HG02678 (cell line): ENCODE measurements around the gene IGFALS.
"Not testable (repeated sequence)": the region's sequence is repeated elsewhere in the genome, so short reads cannot be mapped to it uniquely, and the experiment has no call there.

Experiments
- ATAC-seq: cut with Tn5 transposase; IDR thresholded peaks from one replicate; pipeline ENCODE4 v1.9.1; 2021; ENCODE audit warnings: mild to moderate bottlenecking, moderate library complexity; ENCODE audit not compliant: unreplicated experiment

Gene IGFALS

DNA sequence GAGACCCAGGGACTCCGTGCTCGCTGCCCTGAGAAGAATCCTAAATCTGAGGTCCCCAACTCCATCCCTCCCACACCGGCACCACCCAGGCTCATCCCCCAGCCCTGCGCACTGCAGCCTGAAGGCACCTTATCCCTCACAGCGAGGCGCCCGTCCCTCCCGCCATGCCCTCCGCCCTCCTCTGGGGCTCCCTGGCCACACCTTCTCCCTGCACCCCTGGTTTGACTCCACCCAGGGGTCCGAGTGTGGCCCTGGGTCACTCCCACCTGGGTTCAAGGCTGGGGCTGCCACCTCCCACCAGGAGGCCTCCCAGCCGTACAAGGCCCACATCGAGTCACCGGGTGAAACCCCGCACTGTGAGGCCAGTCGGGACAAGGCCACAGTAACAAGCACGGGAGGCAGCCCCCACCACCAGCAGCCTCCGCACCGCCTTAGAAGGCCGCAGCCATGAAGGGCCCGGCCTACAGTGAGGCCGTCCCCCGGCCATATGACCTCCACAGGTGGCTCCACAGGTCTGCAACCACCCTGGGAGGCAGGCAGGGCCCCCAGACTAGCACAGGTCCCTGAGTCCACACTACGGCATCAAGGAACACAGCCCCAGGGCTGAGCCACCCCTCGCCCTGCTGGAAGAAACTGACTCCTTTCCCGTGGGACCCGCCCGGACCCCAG lies 24.8 kb upstream of the IGFALS start:
- ATAC-seq = no peak

DNA sequence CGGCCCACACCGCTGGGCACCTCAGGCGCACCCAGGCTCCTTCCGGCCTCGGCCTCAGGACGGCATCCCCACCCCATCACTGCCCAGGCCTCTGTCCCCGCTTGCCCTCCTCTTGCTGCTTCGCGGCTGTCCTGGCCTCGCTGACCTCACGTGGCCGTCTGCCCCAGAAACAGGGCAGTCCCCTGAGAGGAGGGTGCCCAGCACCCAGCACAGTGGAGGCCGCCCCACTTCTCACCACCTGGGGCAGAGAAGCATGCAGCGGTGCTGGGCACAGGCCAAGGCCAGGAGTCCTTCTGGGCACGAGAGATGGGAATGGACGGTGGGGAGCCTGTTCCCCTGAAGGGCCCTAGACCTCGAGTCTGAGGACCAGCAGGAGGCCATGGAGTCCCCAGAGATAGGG lies 24.2 kb upstream of the IGFALS start:
- no peak for ATAC-seq

DNA sequence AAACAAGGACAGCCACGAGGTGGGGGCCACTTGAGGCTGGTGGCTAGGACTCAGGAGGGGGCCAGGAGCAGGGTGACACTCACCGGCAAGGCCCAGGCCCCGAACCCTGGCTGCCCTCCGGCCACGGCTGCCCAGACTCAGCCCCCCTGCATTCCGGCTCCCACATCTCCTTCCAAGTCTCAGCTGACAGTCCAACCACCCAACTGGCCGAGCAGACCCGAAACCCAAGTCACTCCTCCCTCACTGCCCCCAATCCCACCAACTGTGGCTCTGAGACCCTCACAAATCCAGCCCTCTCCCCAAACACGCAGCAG lies 23.7 kb upstream of the IGFALS start:
- ATAC-seq = no peak

DNA sequence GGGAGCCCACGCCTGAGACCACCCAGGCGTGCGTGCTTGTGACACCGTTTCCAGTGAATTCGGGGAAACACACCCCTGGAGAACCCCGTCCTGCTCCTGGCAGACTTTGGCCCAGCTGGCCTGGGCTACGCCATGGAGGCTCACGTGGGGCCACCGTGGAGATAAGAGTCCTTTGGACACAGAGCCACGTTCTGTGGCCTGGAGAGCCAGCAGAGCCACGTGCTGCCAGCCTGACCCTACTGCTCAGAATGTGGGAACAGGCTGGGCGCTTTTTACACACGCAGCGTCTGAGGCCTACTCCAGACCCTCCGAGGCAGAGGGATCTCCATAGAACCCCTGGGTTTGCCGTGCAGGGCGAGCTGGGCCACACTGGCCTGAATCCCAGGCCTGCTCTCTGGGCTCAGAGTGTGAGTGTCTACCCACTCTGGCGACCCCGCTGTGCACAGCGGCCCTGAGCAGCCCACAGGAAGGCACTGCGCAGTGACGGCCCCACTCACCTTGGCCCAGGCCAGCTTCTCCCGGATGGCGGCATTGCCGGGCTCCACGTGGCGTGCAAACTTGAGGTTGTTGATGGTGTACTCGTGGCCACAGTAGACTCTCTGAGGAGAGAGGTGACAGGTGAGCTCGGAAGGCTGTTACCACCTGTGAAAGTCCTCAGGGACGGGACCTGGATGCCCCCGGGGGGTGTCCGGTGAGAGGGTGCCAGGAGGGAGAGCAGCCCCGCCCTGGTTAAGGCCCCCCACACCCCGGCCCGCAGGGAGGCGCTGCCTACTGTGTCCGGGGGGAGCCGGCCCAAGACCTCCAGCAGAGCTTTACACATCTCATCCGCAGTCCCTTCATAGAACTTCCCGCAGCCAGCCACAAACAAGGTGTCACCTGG lies 23.1 kb upstream of the IGFALS start:
- ATAC-seq = no peak

DNA sequence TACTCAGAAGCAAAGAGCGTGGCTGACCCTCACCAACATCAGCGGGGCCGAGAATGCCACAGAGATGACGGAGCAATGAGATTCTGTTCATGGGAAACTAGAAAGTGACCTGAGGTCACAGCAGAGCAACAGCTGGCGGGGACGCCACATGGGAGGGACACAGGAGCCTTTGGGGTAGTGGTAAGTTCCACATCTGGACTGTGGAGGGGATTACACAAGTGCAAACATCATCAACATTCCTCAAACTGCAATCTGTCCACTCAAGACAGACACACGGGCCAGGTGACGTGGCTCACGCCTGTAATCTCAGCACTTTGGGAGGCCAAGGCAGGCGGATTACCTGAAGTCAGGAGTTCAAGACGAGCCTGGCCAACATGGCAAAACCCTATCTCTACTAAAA lies 22.0 kb upstream of the IGFALS start:
- no peak for ATAC-seq

DNA sequence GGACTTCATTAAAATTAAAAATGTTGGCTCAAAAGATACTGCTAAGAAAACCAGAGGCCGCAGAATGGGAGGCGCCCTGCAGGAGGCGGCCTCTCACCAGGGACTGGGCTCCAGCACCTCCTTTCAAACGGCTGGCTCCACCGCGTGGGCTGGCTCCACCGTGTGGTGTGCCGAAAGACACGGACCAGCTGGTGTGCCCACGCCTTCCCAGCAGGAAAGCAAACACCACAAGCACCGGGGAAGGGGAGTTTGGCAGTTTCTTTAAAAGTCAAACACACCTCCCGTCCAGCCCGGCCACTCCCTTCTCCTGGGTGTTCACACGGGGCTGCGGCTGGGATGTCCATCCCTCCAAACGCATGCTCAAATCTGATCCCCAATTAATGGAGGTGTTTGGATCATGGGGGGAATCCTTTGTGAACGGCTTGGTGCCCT lies 19.2 kb upstream of the IGFALS start:
- ATAC-seq = no peak

DNA sequence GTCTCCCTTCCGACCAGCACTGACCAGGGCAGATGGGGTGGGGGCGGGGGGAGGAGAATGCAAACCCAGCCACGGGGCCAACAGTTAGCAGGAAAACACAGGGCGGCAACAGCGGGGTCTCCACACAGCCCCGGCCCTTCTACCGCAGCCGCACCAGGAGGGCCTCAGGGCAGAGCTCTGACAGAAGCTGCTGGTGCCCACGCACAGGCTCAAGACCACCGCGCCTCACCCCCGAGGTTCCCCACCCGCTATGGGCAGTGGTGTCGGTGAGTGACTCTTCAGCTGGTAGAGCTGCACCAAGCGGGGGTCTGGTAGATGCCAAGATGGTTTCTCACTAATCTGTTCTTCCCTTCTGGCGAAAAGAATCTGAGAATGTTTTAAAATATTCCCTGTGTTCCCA lies 17.0 kb upstream of the IGFALS start:
- no peak for ATAC-seq

DNA sequence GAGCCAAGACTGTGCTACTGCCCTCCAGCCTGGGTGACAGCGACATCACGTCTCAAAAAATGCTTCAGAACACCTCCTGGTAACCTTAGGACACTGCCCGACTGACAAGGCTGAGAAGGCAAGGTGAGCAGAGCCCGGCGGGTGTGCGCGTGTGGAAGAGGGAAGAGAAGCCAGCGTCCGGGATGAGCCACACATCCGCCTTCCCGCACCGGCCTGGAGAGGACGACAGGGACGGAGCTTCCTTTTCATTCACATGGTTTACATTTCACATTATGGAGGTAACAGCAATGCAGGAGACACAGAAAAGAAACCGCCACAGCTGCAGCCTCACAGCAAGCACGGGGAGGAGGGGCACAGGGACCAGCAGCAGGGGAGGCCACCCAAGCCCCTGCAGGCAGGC lies 16.6 kb upstream of the IGFALS start:
- no peak for ATAC-seq

DNA sequence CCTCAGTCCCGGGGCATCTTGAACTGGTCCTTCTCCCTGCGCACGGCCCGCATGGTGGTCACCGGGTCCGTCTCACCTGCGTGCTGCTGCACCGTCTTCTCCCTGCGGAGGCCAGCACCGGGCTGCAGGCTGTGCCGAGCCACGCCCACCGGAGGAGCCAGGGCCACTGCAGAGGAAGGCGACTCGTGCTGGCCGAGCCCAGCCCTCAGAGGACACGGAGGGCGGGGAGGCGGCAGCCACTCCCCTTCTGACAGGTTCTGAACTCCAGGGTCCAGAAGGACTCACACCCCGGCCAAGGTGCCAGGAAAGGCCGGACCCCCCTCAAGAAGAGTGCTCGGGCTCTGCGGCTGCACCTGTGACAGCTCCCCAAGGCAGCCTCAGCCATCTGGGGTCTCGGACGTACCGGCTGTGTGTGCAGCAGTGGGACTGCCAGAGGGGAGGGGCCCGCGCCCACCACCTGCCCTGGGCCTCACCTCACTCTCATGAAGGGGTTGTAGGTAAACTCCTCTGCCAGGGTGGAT lies 15.8 kb upstream of the IGFALS start:
- no peak for ATAC-seq

DNA sequence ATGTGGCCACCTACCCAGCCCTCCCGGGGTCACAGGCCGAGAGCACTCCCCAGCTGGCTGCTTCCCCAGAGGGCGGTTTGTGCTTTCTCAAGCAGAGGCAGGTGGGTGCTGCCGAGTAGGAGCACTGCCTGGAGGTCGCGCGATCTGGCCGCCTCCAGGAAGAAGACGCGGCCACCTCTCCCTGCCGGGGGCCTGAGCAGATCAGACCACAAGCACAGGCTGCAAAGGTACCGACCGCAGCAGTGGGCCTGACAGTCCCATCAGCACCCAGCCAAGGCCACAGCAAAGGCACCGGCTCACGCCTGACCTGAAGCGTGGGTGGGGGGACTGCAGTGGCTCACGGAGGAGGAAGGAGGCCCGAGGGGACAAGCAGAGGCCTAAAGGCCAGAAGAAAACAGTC lies 15.2 kb upstream of the IGFALS start:
- ATAC-seq = no peak

DNA sequence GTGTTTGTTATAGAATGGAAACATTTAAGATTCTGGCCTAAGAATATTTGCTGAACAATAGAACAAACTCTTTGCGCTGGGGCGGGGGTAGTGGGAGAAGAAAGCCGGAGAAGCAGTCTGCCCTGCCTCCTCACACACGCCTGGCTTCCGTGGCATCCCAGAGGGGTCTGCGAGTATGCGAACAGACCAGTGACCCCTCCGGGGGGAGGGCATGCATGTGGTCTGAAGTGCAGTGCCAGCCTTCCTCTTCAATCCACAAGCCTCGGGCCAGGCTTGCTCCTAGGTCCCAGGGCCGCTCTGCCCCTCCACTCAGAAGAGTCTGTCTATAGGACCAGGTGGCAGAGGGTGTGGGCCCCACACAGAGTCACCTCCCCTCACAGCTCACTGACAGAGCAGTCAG lies 14.1 kb upstream of the IGFALS start:
- ATAC-seq = no peak

DNA sequence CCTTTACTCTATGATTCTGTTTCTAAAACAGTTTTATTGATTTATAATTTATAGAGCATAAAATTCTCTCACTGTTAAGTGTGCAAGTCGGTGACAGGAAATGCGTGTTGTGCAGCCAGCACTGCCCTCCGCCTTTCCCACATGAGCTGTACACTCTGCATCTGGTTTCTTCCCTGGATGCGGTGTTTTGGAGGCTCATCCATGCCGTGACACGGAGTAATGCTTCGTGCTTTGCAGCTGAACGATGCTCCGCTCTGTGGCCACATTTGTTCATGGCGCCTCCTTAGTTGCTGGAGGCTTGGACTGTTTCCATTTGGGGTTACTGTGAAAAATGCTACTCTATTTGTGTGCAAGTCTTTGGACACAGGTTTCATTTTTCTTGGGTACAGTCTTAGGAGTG lies 7.2 kb upstream of the IGFALS start:
- no peak for ATAC-seq

DNA sequence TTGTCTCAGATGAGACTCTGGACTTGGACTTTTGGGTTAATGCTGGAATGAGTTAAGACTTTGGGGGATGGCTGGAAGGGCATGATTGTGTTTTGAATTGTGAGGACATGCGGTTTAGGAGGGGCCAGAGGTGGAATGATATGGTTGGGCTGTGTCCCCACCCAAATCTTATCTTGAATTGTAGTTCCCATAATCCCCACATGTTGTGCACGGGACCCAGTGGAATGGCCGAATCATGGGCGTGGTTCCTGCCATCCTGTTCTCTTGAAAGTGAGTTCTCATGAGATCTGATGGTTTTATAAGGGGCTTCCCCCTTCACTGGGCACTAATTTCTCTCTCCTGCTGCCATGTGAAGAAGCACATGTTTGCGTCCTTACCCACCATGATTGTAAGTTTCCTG lies 5.8 kb upstream of the IGFALS start:
- ATAC-seq = not testable (repeated sequence)

DNA sequence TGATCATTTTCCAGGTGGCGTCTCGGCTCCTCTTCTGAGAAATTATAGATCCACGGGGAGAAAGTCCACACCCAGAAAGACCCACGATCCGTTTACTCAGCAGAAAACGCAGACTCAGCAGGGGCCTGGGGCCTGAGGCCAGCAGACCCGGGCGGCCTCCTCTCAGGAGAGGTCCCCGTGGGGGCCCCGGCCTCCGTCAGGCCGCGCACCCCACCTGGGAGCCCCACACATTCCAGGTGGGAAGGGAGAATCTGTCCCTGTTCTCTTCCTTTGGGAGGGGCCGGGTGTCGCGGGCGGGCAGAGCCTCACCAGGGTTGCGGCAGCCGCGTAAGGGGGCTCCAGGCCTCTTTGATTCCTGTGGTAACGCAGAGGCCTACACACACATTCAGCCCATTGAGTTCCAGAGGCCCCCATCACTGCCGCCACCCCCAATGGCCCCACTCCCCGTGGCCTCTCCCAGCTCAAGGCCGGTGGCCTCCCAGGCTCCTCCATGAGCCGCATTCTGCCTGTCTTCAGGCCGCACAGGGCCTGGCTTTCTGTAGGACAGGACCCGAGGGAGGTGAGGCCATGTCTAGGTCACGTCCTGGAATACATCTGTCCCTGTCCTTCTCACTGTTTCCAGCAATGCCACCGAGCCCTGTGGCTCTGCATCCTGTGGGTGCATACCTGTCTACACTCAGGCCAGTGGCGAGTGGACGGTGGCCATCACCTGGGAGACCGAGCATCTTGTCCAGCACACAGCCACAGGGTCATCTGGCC lies 1.6 kb upstream of the IGFALS start:
- no peak for ATAC-seq

DNA sequence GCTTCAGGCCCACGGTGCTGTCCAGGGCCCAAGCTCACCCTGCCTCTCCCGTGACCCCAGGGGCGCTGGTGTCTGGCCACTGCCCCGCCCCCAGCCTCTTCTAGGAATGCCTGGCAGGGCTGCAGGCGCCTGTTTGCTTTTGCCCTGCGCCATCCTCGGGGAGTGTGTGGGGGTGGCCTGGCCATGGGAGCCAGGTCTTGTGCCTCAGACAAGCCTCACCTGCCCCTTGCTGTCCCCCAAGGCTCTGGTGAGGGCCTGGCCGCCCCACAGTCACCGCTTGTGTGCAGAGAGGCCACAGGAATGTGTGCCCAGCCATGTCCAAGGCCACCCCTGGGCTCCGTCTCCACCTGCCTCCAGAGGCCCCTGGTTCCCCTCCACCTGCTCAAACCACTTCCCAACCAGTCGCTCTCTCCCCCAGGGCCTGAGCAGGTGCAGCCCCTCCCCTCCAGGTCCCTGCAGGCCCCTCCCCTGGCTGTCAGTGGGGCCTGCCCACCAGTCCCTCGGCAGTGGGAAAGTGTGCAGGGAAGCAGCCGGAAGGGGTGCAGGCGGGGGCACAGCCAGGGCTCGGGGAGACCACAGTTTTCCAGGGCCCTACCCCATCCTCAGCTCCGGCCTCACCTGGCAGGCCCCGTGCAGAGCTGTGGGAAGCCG lies 841 bp upstream of the IGFALS start:
- no peak for ATAC-seq

DNA sequence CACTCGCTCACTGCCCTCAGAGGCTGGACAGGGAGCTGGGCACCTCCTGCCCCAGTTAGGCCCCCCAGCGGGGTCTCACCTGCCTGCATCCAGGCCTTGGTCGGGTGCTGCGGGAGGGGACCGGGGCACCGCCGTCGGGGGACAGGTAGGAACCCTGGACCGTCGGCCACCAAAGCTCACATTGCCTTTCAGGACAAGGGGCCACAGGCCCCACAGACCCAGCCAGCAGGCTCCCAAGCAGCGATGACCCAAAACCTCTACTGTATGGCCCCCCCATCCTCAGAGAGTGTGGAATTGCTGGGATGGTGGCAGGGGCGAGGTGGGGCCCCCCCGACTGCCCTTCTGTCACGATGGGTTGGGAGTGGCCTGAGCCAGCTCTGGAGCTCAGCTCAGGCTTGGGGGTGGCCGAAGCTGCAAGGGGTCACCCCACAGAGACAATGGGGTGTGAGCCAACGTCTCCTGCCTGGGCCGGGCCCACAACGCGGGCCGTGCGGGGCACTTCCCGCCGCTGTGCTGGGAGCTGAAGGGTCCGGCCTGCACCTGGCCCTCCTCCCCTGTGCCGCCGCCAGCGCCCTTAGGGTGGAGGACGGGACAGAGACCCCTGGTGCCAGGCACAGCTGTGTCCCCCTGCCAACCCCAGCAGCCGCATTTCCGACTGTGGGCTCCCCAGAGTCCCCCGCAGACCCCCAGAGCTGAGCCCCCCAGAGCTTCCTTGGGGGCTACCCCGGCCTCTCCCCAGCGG lies 498 bp downstream of the IGFALS start:
- no peak for ATAC-seq

DNA sequence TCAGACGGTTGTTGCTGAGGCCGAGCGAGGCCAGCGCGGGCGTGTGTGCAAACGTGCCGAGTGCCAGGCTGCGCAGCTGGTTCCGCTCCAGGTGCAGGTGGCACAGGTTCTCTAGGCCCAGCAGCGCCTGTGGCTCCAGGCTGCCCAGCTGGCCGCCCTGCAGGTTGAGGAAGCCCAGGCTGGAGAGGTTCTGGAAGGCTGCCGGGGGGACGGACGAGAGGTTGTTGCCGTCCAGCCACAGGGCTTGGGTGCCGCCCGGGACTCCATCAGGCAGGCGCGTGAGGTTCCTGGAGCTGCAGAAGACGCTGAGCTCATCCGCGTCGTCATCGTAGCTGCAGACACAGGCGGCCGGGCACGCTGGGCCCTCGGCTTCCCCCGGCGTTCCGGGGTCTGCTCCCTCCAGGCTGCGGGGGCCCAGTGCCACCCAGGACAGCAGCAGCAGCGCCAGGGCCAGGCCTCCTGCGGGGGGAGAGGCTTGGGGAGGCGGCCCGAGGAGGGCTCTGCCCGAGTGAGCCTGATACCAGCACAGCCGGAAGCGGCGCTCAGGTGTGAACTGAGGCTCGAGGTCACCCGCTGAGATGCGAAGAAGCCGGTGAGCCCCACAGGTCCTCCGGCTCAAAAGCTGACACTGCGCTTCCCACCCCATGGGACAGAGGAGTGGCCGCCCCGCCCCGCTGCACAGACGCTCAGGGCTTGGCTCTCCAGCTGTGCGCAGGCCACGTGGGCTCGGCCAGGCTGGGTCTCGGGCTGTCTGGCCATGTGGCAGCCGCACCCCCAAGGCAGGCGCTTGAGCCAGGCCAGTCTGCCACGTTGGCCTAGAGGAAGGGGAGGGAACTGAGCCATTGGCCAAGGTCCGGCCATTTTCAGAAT lies 1.3 kb downstream of the IGFALS start:
- ATAC-seq = no peak

DNA sequence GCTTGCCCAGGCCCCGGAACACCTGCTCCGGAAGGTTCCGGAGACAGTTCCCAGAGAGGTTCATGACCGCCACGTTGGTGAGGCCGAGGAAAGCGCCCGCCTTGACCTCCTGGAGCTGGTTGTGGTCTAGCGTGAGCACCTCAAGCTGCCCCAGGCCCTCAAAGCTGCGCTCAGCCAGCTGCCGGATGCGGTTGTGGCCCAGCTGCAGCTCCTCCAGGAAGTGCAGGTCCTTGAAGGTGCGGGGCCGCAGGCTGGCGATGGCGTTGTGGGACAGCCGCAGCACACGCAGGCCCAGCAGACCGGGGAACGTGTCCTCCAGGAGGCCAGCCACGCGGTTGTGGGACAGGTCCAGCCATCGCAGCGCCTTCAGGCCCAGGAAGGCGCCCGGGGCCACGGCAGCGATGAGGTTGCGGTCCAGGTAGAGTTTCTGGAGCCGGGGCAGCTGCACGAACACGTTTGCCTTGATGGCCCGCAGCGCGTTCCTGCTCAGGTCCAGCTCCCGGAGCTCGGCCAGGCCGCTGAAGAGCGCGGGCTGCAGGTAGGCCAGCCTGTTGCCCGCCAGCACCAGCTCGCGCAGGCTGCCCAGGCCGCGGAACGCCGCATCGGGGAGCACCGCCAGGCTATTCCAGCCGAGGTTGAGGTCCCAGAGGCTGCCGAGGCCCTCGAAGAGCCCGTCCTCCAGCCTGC lies 2.1 kb downstream of the IGFALS start:
- no peak for ATAC-seq
